ENCODE measurements around the gene ACTR1B. TPM values are rescaled to one million over a fixed set of nuclear protein-coding genes. Genes with fewer than 3 reads are reported as not detected.
"Not testable (repeated sequence)": the region's sequence is repeated elsewhere in the genome, so short reads cannot be mapped to it uniquely, and the experiment has no call there.

The ACTR1B gene
- total and polyA plus RNA-seq, 8 donors: 43.1 to 67.2 (median 51.3) TPM

DNA sequence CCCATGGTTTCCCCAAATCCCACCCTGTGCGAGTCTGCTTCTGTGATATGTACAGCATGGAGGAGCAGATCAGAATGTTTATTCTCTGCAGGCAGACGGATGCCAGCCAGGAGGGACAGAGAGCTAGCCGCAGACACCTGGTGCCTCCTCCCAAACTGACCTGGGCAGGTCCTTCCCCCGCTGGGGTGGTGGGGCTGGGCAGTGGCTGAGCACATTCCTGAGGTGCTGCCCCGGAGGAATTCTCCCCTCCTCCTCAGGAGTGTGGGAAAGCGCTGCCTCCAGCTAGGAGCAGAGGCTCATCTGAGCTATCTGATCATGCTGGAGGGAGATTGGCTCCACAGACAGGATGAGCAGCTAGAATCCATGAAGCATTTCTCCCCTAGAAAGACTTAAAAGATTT is 27.3 kb upstream of the ACTR1B start:
- H3K4me1 ChIP-seq: no peaks in the 10 kb centered on the region
- ATAC-seq (no peak), DNase-seq (no peak)
- no peak overlapping the region for H3K4me3 ChIP-seq
- H3K27ac ChIP-seq: no peak overlapping the region
- TF ChIP-seq, protein P1, sequence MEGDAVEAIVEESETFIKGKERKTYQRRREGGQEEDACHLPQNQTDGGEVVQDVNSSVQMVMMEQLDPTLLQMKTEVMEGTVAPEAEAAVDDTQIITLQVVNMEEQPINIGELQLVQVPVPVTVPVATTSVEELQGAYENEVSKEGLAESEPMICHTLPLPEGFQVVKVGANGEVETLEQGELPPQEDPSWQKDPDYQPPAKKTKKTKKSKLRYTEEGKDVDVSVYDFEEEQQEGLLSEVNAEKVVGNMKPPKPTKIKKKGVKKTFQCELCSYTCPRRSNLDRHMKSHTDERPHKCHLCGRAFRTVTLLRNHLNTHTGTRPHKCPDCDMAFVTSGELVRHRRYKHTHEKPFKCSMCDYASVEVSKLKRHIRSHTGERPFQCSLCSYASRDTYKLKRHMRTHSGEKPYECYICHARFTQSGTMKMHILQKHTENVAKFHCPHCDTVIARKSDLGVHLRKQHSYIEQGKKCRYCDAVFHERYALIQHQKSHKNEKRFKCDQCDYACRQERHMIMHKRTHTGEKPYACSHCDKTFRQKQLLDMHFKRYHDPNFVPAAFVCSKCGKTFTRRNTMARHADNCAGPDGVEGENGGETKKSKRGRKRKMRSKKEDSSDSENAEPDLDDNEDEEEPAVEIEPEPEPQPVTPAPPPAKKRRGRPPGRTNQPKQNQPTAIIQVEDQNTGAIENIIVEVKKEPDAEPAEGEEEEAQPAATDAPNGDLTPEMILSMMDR (IDR thresholded peaks at IDR 0.05): no peak
- H3K9me3 ChIP-seq: no peaks in the 10 kb centered on the region
- intact Hi-C loops (cut with DNase I): no loop called here
- H3K36me3 ChIP-seq: no peaks in the 10 kb centered on the region
- H3K27me3 ChIP-seq: no peaks in the 10 kb centered on the region

DNA sequence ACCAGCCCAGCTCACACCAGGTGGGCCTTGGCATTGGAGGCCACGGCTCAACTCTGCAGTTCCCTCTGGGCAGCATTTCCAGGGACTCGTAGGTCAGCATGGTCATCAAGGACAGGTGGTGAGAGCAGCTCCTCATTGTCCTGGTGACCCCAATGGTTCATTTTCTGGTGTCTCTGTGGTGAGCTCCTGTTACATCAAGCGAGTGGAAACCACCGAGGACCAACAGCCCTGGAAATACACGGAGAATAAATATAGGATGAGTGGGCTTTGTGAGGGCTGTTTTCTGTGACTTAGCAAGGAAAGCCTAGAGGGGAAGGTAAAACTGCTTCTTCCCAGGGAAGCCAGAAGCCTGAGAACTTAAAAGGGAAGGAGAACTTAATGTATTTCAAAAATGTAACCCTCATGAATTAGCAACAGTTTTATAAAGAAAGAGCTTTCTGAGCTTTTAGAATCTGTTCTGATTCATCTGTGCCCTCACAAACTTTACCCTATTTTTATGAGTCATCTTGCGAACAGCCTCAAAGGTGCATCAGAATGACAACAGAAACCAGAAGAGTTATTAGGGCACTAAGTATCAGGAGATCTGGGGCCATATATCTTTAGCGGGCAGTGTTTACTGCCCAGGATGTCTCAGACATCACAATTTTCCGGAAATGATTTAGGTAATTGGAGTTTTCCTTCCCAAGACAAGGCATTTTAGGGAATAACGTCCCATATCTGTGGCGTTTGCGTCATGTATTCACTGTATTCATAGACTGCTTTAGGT is 24.4 kb upstream of the ACTR1B start:
- Histone ChIP-seq H3K27me3 (no peaks in the 10 kb centered on the region), H3K9me3 (no peaks in the 10 kb centered on the region), H3K27ac (no peak overlapping the region), H3K4me1 (no peaks in the 10 kb centered on the region), H3K36me3 (no peaks in the 10 kb centered on the region), H3K4me3 (no peak overlapping the region)
- DNase-seq (no peak), ATAC-seq (no peak)
- intact Hi-C loops (cut with DNase I): no loop called here
- TF ChIP-seq, protein P1 (IDR thresholded peaks at IDR 0.05): no peak

DNA sequence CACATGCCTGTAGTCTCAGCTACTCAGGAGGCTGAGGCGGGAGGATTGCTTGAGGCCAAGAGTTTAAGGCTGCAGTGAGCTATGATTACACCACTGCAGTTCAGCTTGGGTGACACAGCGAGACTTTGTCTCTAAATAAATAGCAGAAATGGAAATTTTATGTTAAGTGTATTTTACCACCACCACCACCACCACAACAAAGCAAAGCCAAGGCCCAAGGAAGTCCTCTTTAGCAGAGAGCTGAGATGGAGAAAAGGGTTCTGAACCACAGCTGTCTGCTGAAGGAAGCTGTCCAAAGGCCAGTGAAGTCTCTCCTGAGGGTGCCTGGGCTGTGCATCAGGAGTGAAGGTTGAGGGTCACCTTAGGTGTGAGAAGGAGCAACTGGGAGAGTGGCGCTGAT is 23.4 kb upstream of the ACTR1B start:
- ATAC-seq; DNase-seq; H3K27ac ChIP-seq; H3K4me3 ChIP-seq; H3K36me3 ChIP-seq; intact Hi-C loops (cut with DNase I); H3K27me3 ChIP-seq; H3K4me1 ChIP-seq; H3K9me3 ChIP-seq: not testable (repeated sequence)

DNA sequence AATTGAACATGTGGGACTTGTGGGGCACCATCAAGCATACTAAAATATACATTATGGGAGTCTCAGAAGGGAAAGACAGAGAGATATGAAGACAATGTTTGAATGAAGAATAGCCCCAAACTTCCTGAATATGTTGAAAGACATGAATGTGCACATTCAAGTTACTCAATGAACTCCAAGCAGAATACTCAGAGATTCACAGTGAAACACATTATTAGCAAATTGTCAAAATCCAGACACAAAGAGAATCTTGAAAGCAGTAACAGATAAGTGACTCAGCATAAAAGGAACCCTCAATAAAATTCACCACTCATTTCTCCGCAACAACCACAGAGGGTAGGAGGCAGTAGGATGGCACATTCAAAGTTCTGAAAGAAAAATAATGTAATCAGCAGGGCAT is 14.5 kb upstream of the ACTR1B start:
- Histone ChIP-seq H3K27ac (no peak overlapping the region), H3K27me3 (no peaks in the 10 kb centered on the region), H3K36me3 (no peaks in the 10 kb centered on the region), H3K4me3 (no peak overlapping the region), H3K9me3 (no peaks in the 10 kb centered on the region), H3K4me1 (no peaks in the 10 kb centered on the region)
- ATAC-seq (no peak), DNase-seq (no peak)
- TF ChIP-seq, protein P1 (IDR thresholded peaks at IDR 0.05): no peak
- intact Hi-C loops (cut with DNase I): no loop called here

DNA sequence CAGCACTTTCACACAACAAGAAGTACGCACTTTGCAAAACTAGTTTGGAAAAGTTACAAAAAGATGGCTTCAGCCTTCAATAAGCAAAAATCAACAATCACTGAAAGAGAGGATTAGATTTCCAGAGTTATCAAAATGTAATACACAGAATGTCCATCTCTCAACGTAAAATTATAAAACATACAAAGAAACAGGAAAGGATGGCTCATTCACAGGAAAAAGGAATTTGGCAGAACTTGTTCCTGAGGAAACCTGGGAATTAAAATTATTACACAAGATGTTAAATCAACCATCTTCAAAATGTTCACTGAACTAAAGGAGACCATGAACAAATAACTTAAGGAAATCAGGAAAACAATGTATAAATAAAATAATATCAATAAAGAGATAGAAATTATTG is 13.6 kb upstream of the ACTR1B start:
- H3K36me3 ChIP-seq: no peaks in the 10 kb centered on the region
- TF ChIP-seq, protein P1 (IDR thresholded peaks at IDR 0.05): no peak
- intact Hi-C loops (cut with DNase I): no loop called here

DNA sequence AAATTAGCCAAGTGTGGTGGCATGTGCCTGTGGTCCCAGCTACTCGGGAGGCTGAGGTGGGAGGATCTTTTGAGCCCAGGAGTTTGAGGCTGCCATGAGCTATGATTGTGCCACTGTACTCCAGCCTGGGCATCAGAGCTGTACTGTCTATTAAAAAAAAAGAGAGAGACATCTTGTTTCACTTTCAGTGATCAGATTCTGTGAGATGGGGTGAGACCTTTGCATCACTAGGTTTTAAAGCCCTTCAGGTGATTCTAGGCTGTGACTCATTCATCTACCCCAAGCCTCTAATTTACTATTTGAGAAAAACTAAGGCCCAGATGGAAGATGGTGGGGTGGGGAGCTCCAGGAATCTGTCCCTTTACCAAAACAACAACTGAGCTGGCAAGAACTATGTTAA is 12.8 kb upstream of the ACTR1B start:
- H3K4me3 ChIP-seq: no peak overlapping the region
- no peaks in the 10 kb centered on the region for H3K4me1 ChIP-seq
- no peaks in the 10 kb centered on the region for H3K27me3 ChIP-seq
- ATAC-seq (no peak), DNase-seq (no peak)
- TF ChIP-seq, protein P1 (IDR thresholded peaks at IDR 0.05): no peak
- no peak overlapping the region for H3K27ac ChIP-seq
- H3K9me3 ChIP-seq: no peaks in the 10 kb centered on the region
- no peaks in the 10 kb centered on the region for H3K36me3 ChIP-seq
- intact Hi-C loops (cut with DNase I): no loop called here

More for the DNA sequence above, 13.6 kb upstream of the ACTR1B start:
- H3K9me3 ChIP-seq: no peaks in the 10 kb centered on the region
- DNase-seq: no peak
- H3K4me3 ChIP-seq: no peak overlapping the region
- ATAC-seq: no peak
- H3K4me1 ChIP-seq: no peaks in the 10 kb centered on the region
- no peak overlapping the region for H3K27ac ChIP-seq
- no peaks in the 10 kb centered on the region for H3K27me3 ChIP-seq

All from left lung (tissue), 10 donors.